Effector memory CD4-positive, alpha-beta T cell (primary cell): ENCODE measurements around the gene SLAMF7.

Experiments used
- DNase-seq, 3 donors: peaks; one replicate each; pipeline ENCODE4 v3.0.0-alpha.2; 2020
- H3K27ac ChIP-seq: 2 replicates; pipeline ENCODE4 v1.7.0; 2013; ENCODE audit warnings: mild to moderate bottlenecking, low read length, moderate library complexity; ENCODE audit not compliant: insufficient read depth, poor library complexity, severe bottlenecking
- H3K27me3 ChIP-seq: replicated peaks from 2 replicates; pipeline ENCODE4 v1.7.0; 2013; ENCODE audit warnings: mild to moderate bottlenecking, low read length; ENCODE audit not compliant: insufficient read depth, control insufficient read depth, poor library complexity, severe bottlenecking
- H3K36me3 ChIP-seq: 2 replicates; pipeline ENCODE4 v1.7.0; 2013; ENCODE audit warnings: mild to moderate bottlenecking, low read length, moderate library complexity; ENCODE audit not compliant: control insufficient read depth, insufficient read depth
- H3K4me1 ChIP-seq: 2 replicates; pipeline ENCODE4 v1.7.0; 2013; ENCODE audit warnings: low read length, mild to moderate bottlenecking; ENCODE audit not compliant: control insufficient read depth, insufficient read depth, poor library complexity, severe bottlenecking
- H3K4me3 ChIP-seq: 2 replicates; pipeline ENCODE4 v1.7.0; 2013; ENCODE audit warnings: low read length, low read depth, mild to moderate bottlenecking; ENCODE audit not compliant: insufficient read depth, poor library complexity, severe bottlenecking
- H3K9me3 ChIP-seq: 2 replicates; pipeline ENCODE4 v1.7.0; 2013; ENCODE audit warnings: mild to moderate bottlenecking, low read length, moderate library complexity; ENCODE audit not compliant: control insufficient read depth

SLAMF7 gene

GRCh38 chr1:160755461-160755860, 16.4 kb downstream of the SLAMF7 start:
- Histone ChIP-seq H3K4me3 (no peak overlapping the region), H3K27me3 (no peaks in the 10 kb centered on the region), H3K27ac (no peak overlapping the region), H3K9me3 (no peaks in the 10 kb centered on the region), H3K36me3 (no peaks in the 10 kb centered on the region), H3K4me1 (no peaks in the 10 kb centered on the region)
- no peak for DNase-seq

- Histone ChIP-seq H3K9me3 (no peaks in the 10 kb centered on the region), H3K4me3 (no peak overlapping the region), H3K27me3 (no peaks in the 10 kb centered on the region), H3K27ac (no peak overlapping the region), H3K4me1 (no peaks in the 10 kb centered on the region), H3K36me3 (no peaks in the 10 kb centered on the region)
- no peak for DNase-seq
These were observed 17.1 kb downstream of the SLAMF7 start for GRCh38 chr1:160755911-160756848.

GRCh38 chr1:160756849-160757201, 17.8 kb downstream of the SLAMF7 start:
- no peaks in the 10 kb centered on the region for H3K4me1 ChIP-seq
- no peak overlapping the region for H3K27ac ChIP-seq
- no peak overlapping the region for H3K4me3 ChIP-seq
- no peaks in the 10 kb centered on the region for H3K27me3 ChIP-seq
- H3K9me3 ChIP-seq: no peaks in the 10 kb centered on the region
- no peak for DNase-seq
- H3K36me3 ChIP-seq: no peaks in the 10 kb centered on the region

- Histone ChIP-seq H3K9me3 (no peaks in the 10 kb centered on the region), H3K4me1 (no peaks in the 10 kb centered on the region), H3K4me3 (no peak overlapping the region), H3K27ac (no peak overlapping the region), H3K27me3 (no peaks in the 10 kb centered on the region), H3K36me3 (no peaks in the 10 kb centered on the region)
- no peak for DNase-seq
These were observed 19.5 kb downstream of the SLAMF7 start for GRCh38 chr1:160758521-160758920.

- Histone ChIP-seq H3K4me1 (no peaks in the 10 kb centered on the region), H3K36me3 (no peaks in the 10 kb centered on the region), H3K27ac (no peak overlapping the region), H3K4me3 (no peak overlapping the region), H3K9me3 (no peaks in the 10 kb centered on the region), H3K27me3 (no peaks in the 10 kb centered on the region)
- no peak for DNase-seq
These were observed 20.7 kb downstream of the SLAMF7 start for GRCh38 chr1:160759740-160760139.

GRCh38 chr1:160761046-160761445, 22.0 kb downstream of the SLAMF7 start:
- Histone ChIP-seq H3K4me3 (no peak overlapping the region), H3K27me3 (no peaks in the 10 kb centered on the region), H3K9me3 (no peaks in the 10 kb centered on the region), H3K36me3 (no peaks in the 10 kb centered on the region), H3K27ac (no peak overlapping the region), H3K4me1 (no peaks in the 10 kb centered on the region)
- DNase-seq: no peak

GRCh38 chr1:160761886-160762285, 22.8 kb downstream of the SLAMF7 start:
- no peak for DNase-seq
- H3K4me1 ChIP-seq: peaks cover 3% of the 10 kb centered on the region
- no peaks in the 10 kb centered on the region for H3K9me3 ChIP-seq
- no peaks in the 10 kb centered on the region for H3K27me3 ChIP-seq
- H3K4me3 ChIP-seq: no peak overlapping the region
- H3K36me3 ChIP-seq: no peaks in the 10 kb centered on the region
- H3K27ac ChIP-seq: no peak overlapping the region

GRCh38 chr1:160763993-160764392, 24.9 kb downstream of the SLAMF7 start:
- Histone ChIP-seq H3K4me1 (peaks cover 14% of the 10 kb centered on the region), H3K9me3 (no peaks in the 10 kb centered on the region), H3K27me3 (no peaks in the 10 kb centered on the region), H3K36me3 (no peaks in the 10 kb centered on the region), H3K4me3 (no peak overlapping the region), H3K27ac (no peak overlapping the region)
- no peak for DNase-seq

GRCh38 chr1:160767395-160768294, 28.6 kb downstream of the SLAMF7 start:
- H3K36me3 ChIP-seq: no peaks in the 10 kb centered on the region
- H3K4me1 ChIP-seq: peaks cover 14% of the 10 kb centered on the region
- peak overlapping the region; percentile 44 for H3K4me3 ChIP-seq
- H3K27me3 ChIP-seq: no peaks in the 10 kb centered on the region
- no peaks in the 10 kb centered on the region for H3K9me3 ChIP-seq
- peak in 1 of 3 donors; percentile 7 for DNase-seq
- peak overlapping the region; percentile 62 for H3K27ac ChIP-seq

- H3K4me3 ChIP-seq: peak overlapping the region; percentile 44
- H3K27ac ChIP-seq: peak overlapping the region; percentile 62
- H3K9me3 ChIP-seq: no peaks in the 10 kb centered on the region
- no peaks in the 10 kb centered on the region for H3K36me3 ChIP-seq
- no peaks in the 10 kb centered on the region for H3K27me3 ChIP-seq
- peak; percentile 65 to 71 (median 66) for DNase-seq
- H3K4me1 ChIP-seq: peaks cover 14% of the 10 kb centered on the region
These were observed 29.2 kb downstream of the SLAMF7 start for GRCh38 chr1:160768295-160768657.
